ENCODE data around the gene TOR2A. TPM values are rescaled to one million over a fixed set of nuclear protein-coding genes. Genes with fewer than 3 reads are reported as not detected.

The TOR2A gene
- polyA plus RNA-seq, 1 experiment: 4.9 TPM

GRCh38 chr9:127692071-127692470, 43.0 kb downstream of the TOR2A start:
- TF ChIP-seq, protein P1, sequence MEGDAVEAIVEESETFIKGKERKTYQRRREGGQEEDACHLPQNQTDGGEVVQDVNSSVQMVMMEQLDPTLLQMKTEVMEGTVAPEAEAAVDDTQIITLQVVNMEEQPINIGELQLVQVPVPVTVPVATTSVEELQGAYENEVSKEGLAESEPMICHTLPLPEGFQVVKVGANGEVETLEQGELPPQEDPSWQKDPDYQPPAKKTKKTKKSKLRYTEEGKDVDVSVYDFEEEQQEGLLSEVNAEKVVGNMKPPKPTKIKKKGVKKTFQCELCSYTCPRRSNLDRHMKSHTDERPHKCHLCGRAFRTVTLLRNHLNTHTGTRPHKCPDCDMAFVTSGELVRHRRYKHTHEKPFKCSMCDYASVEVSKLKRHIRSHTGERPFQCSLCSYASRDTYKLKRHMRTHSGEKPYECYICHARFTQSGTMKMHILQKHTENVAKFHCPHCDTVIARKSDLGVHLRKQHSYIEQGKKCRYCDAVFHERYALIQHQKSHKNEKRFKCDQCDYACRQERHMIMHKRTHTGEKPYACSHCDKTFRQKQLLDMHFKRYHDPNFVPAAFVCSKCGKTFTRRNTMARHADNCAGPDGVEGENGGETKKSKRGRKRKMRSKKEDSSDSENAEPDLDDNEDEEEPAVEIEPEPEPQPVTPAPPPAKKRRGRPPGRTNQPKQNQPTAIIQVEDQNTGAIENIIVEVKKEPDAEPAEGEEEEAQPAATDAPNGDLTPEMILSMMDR (IDR thresholded peaks at IDR 0.05; ENCODE audit: low read depth, low read length): no peak
- Histone ChIP-seq H3K27me3 (ENCODE audit: control insufficient read depth, insufficient read depth, low read length) (no peaks in the 10 kb centered on the region), H3K27ac (ENCODE audit: low read depth, low read length) (no peak overlapping the region), H3K9me3 (ENCODE audit: control insufficient read depth, insufficient read depth, low read length) (no peaks in the 10 kb centered on the region), H3K4me3 (ENCODE audit: low read depth, low read length) (no peak overlapping the region)
- POLR2A ChIA-PET: no interaction called here
- no peak for DNase-seq (ENCODE audit: low read depth, low spot score)
- CTCF ChIA-PET: interaction anchor here (0.6 to 1.5 kb wide), 2 partner anchors 43 to 492 kb away, joined by 3 to 4 read pairs; partner anchors contain the start of gene TOR2A

- no peak for DNase-seq (ENCODE audit: low read depth, low spot score)
- CTCF ChIA-PET: interaction anchor here (0.5 kb wide), 1 partner anchor 1337 kb away, joined by 5 read pairs; the partner anchor contains the start of gene SH3GLB2
- TF ChIP-seq, protein P1 (IDR thresholded peaks at IDR 0.05; ENCODE audit: low read depth, low read length): no peak
- Histone ChIP-seq H3K27me3 (ENCODE audit: control insufficient read depth, insufficient read depth, low read length) (no peaks in the 10 kb centered on the region), H3K27ac (ENCODE audit: low read depth, low read length) (no peak overlapping the region), H3K4me3 (ENCODE audit: low read depth, low read length) (no peak overlapping the region), H3K9me3 (ENCODE audit: control insufficient read depth, insufficient read depth, low read length) (no peaks in the 10 kb centered on the region)
- POLR2A ChIA-PET: no interaction called here
Measured at GRCh38 chr9:127690735-127691134, 44.4 kb downstream of the TOR2A start.

DNA sequence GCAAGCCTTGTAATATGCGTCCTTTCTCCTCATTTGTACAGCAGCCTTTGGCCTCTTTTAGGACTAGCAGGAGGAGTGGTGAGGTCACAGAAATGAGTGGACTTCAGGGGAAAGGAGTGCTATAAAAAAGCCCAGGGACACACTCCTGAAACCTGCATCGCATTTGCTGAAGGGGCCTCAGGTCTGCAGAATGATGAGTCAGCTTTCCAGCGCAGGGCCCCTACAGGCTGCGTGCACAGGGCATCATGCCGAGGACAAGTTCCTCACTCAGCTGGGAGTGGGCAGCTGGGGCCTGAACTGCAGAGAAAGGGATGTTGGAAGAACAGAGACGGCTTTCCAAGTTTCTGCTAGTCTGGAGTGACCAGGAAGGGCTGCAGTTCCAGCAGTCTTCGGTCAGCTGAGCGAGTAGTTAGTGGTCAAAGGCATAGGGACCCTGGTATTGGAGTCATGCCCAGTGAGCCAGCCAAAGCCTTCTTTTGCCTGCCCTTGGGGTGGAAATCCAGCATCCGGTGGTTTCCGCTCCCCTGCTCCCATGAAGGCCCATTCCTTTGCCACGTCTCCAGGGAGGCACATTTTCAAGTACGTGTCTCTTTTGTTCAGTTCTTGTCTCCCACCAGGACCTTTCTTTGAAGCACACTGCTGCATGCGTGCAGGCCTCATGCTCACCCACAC, 45.6 kb downstream of the TOR2A start:
- Histone ChIP-seq H3K27me3 (ENCODE audit: control insufficient read depth, insufficient read depth, low read length) (no peaks in the 10 kb centered on the region), H3K9me3 (ENCODE audit: control insufficient read depth, insufficient read depth, low read length) (no peaks in the 10 kb centered on the region), H3K27ac (ENCODE audit: low read depth, low read length) (no peak overlapping the region), H3K4me3 (ENCODE audit: low read depth, low read length) (no peak overlapping the region)
- no peak for DNase-seq (ENCODE audit: low read depth, low spot score)
- TF ChIP-seq, protein P1 (IDR thresholded peaks at IDR 0.05; ENCODE audit: low read depth, low read length): no peak
- CTCF ChIA-PET: no interaction called here
- POLR2A ChIA-PET: no interaction called here

DNA sequence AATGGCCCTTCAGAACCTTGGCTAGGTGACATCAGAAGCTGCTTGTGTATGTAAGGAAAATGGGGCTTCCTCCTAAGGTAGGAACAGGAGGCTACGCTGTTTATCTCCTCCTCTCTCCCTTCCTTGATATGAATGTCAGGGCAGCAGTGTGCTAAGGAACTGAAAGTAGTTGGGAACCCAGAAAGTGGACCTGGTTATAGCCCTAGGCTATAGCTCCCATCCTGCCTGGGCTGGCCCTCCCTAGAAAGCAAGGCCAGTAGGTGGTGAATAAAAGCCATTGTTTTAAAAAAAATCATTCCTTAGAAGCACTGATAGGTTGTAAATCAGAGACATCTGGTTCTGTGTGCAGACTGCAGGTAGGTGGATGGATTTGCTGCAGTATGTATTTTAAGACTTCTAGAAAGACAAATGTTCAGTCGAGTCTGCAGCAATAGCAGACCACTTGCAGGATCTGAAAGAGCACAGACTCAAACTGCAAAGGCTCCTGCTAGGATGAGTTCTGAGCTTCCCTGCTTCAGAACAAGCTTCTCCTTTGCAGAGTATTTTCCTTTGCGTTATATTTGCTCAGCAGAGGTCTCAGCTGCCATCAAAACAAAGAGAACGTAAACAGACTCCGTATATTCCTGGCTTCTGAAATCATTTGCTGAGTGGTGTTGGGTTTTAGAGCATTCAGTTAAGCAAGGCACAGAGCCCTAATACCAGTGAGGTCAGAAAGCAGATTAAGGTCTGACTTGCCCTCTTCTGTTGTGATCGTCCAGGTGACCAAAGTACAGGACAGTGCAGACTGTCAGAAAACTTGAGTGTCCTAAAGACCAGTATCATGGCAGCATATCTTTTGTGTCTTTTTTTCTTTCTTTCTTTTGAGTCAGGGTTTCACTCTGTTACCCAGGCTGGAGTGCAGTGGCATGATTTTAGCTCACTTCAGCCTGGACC, 48.4 kb downstream of the TOR2A start:
- Histone ChIP-seq H3K27me3 (ENCODE audit: control insufficient read depth, insufficient read depth, low read length) (no peaks in the 10 kb centered on the region), H3K27ac (ENCODE audit: low read depth, low read length) (no peak overlapping the region), H3K4me3 (ENCODE audit: low read depth, low read length) (no peak overlapping the region), H3K9me3 (ENCODE audit: control insufficient read depth, insufficient read depth, low read length) (no peaks in the 10 kb centered on the region)
- CTCF ChIA-PET: interaction anchor here (1.4 to 2.1 kb wide), 2 partner anchors 19 to 48 kb away, joined by 3 to 6 read pairs; partner anchors contain the start of gene TOR2A
- POLR2A ChIA-PET: no interaction called here
- DNase-seq (ENCODE audit: low read depth, low spot score): no peak
- TF ChIP-seq, protein P1 (IDR thresholded peaks at IDR 0.05; ENCODE audit: low read depth, low read length): no peak

- POLR2A ChIA-PET: no interaction called here
Measured at GRCh38 chr9:127684576-127684975, 50.5 kb downstream of the TOR2A start.

More at GRCh38 chr9:127684576-127684975, 50.5 kb downstream of the TOR2A start:
- no peak for DNase-seq (ENCODE audit: low read depth, low spot score)
- no peak overlapping the region for H3K27ac ChIP-seq (ENCODE audit: low read depth, low read length)
- H3K27me3 ChIP-seq (ENCODE audit: control insufficient read depth, insufficient read depth, low read length): no peaks in the 10 kb centered on the region
- H3K9me3 ChIP-seq (ENCODE audit: control insufficient read depth, insufficient read depth, low read length): no peaks in the 10 kb centered on the region
- no peak overlapping the region for H3K4me3 ChIP-seq (ENCODE audit: low read depth, low read length)
- TF ChIP-seq, protein P1 (IDR thresholded peaks at IDR 0.05; ENCODE audit: low read depth, low read length): no peak
- CTCF ChIA-PET: interaction anchor here (1.6 kb wide), 1 partner anchor 95 kb away, joined by 3 read pairs; no protein-coding TSS in a partner anchor

Data from AG04450 (cell line).